GM12801 (cell line): ENCODE results near the gene CDH2.

Experiments used
- CTCF ChIP-seq: IDR thresholded peaks from one replicate; pipeline ENCODE4 v1.5.1; 2011; ENCODE audit warnings: control low read depth; ENCODE audit not compliant: insufficient read length; ENCODE audit errors: extremely low read depth

The CDH2 gene

GRCh38 chr18:28095631-28096030, 81.3 kb downstream of the CDH2 start:
- no peak for TF ChIP-seq CTCF

- no peak for TF ChIP-seq CTCF
Observed at GRCh38 chr18:28095041-28095440, 81.9 kb downstream of the CDH2 start.

- TF ChIP-seq CTCF, result no peak
Observed at GRCh38 chr18:28091197-28091596, 85.7 kb downstream of the CDH2 start.

GRCh38 chr18:28088477-28088876, 88.5 kb downstream of the CDH2 start:
- TF ChIP-seq CTCF, result no peak

- TF ChIP-seq CTCF, result no peak
Observed at GRCh38 chr18:28086670-28087552, 90.0 kb downstream of the CDH2 start.

- no peak for TF ChIP-seq CTCF
Observed at GRCh38 chr18:28081516-28081915, 95.4 kb downstream of the CDH2 start.

- TF ChIP-seq CTCF, result no peak
Observed at GRCh38 chr18:28080876-28081300, 96.0 kb downstream of the CDH2 start.
